Natural killer cell (primary cell): ENCODE results near the gene NLRP10. TPM values are rescaled to one million over a fixed set of nuclear protein-coding genes. Genes with fewer than 3 reads are reported as not detected.

Experiments
- ATAC-seq, 3 donors: fragments of 150-1000 bp in 2 of 3; fragments of 200-7000 bp in 1 of 3; cut with Tn5 transposase; 1 replicate in 1 of 3; 2 replicates in 2 of 3; pipeline ENCODE4 v1.10.0; 2021; ENCODE audit warnings: mild to moderate bottlenecking in 2 of 3, moderate library complexity in 2 of 3
- DNase-seq, 2 donors: peaks; one replicate each; pipeline versions ENCODE4 v3.0.0 to v3.0.0-alpha.2; 2013 to 2021; ENCODE audit warnings: mixed read lengths in 1 of 2
- H3K27ac ChIP-seq: one replicate; pipeline ENCODE4 v1.5.1; 2013; ENCODE audit warnings: mild to moderate bottlenecking, low read length
- H3K27me3 ChIP-seq: one replicate; pipeline ENCODE4 v1.6.1; 2013; ENCODE audit warnings: low read length; ENCODE audit not compliant: control insufficient read depth, insufficient read depth
- H3K36me3 ChIP-seq: one replicate; pipeline ENCODE4 v1.6.1; 2013; ENCODE audit warnings: low read length; ENCODE audit not compliant: control insufficient read depth, insufficient read depth
- H3K4me1 ChIP-seq: one replicate; pipeline ENCODE4 v1.6.1; 2013; ENCODE audit warnings: low read length; ENCODE audit not compliant: control insufficient read depth, insufficient read depth
- H3K4me3 ChIP-seq: one replicate; pipeline ENCODE4 v1.5.1; 2013; ENCODE audit warnings: low read length
- H3K9me3 ChIP-seq: one replicate; pipeline ENCODE4 v1.6.1; 2013; ENCODE audit warnings: low read length; ENCODE audit not compliant: control insufficient read depth, insufficient read depth
- H3K27ac Mint-ChIP-seq, 2 donors: one replicate each; pipeline ENCODE4 v1.8.0; 2022; ENCODE audit warnings: mild to moderate bottlenecking in 2 of 2, mixed read lengths in 2 of 2, moderate library complexity in 1 of 2
- H3K27me3 Mint-ChIP-seq, 2 donors: one replicate each; pipeline ENCODE4 v1.8.0; 2022; ENCODE audit warnings: low read depth in 2 of 2, mixed read lengths in 2 of 2
- H3K36me3 Mint-ChIP-seq: one replicate; pipeline ENCODE4 v1.8.0; 2022; ENCODE audit warnings: mixed read lengths
- H3K4me1 Mint-ChIP-seq, 2 donors: one replicate each; pipeline ENCODE4 v1.8.0; 2022; ENCODE audit warnings: mixed read lengths in 2 of 2
- H3K4me3 Mint-ChIP-seq: one replicate; pipeline ENCODE4 v1.8.0; 2022; ENCODE audit warnings: mild to moderate bottlenecking, moderate library complexity, mixed read lengths
- H3K9me3 Mint-ChIP-seq, 2 donors: one replicate each; pipeline ENCODE4 v1.8.0; 2022; ENCODE audit warnings: mixed read lengths in 2 of 2
- CTCF ChIP-seq: fragments of 200-600 bp; IDR thresholded peaks from one replicate; pipeline ENCODE4 v1.8.0; 2022; ENCODE audit warnings: antibody characterized with exemption
- WGBS: methylation state at CpG from one replicate; pipeline ENCODE4 v1.1.7; 2013; ENCODE audit warnings: missing lambda C conversion rate; ENCODE audit not compliant: insufficient coverage; 5-methylcytosine and 5-hydroxymethylcytosine counted together
- intact Hi-C: fragments of 100-400 bp; cut with micrococcal nuclease; formaldehyde crosslinking; loops from one replicate; pipeline ENCODE4 v1.14.2; 2022
- total RNA-seq, 4 donors: library from RNA; stranded (reverse); fragments of 120-200 nt in 1 of 4; gene quantifications; one replicate each; pipeline versions ENCODE4 v1.2.3 to v1.2.4, GENCODE V29; 2013 to 2022

NLRP10 gene
- total RNA-seq, 3 donors from 2014 or later (not counting 1 experiment from before 2014, with no cell fraction given) = not detected

- Histone ChIP-seq H3K36me3 (no peaks in the 10 kb centered on the region), H3K9me3 (no peaks in the 10 kb centered on the region), H3K27me3 (no peaks in the 10 kb centered on the region), H3K4me3 (peak within 1 kb of the TSS; percentile 64), H3K4me1 (peaks cover 13% of the 10 kb centered on the region), H3K27ac (peak within 1 kb of the TSS; percentile 59)
- TF ChIP-seq CTCF = peak; percentile 61
- Mint-ChIP-seq H3K27ac (peak within 1 kb of the TSS; percentile 92 to 95), H3K36me3 (no peaks in the 10 kb centered on the region), H3K4me1 (peaks cover 47 to 54% of the 10 kb centered on the region in 2 donors), H3K27me3 (peaks cover 0 to 6% of the 10 kb centered on the region in 2 donors), H3K9me3 (no peaks in the 10 kb centered on the region), H3K4me3 (peak within 1 kb of the TSS; percentile 94)
- peak; percentile 95 to 99 (median 97) for ATAC-seq
- intact Hi-C loops = loop anchor here (2.0 to 10.0 kb wide), 2 partner anchors 94 to 472 kb away; partner anchors contain the start of gene PPFIBP2
- peak; percentile 73 to 98 for DNase-seq
- WGBS = under 1% methylated on average over 47 of the region's 47 CpGs
Measured at GRCh38 chr11:7986768-7987559, 21.7 kb upstream of the NLRP10 start, which contains the start of gene EIF3F. Gene EIF3F (plus strand): TSS chr11:7987337. CDS start chr11:7987353, 16 bp downstream.

GRCh38 chr11:7983832-7984590 lies 18.8 kb upstream of the NLRP10 start:
- H3K9me3 ChIP-seq = no peaks in the 10 kb centered on the region
- Mint-ChIP-seq H3K36me3 (no peaks in the 10 kb centered on the region), H3K9me3 (no peaks in the 10 kb centered on the region), H3K27me3 (peaks cover 0 to 6% of the 10 kb centered on the region in 2 donors), H3K27ac (no peak overlapping the region), H3K4me3 (no peak overlapping the region), H3K4me1 (peaks cover 30 to 31% of the 10 kb centered on the region in 2 donors)
- ATAC-seq (no peak), DNase-seq (no peak)
- intact Hi-C loops = loop anchor here (10.0 kb wide), 1 partner anchor 469 kb away; the partner anchor contains the start of gene PPFIBP2
- TF ChIP-seq CTCF = no peak
- H3K4me1 ChIP-seq = peaks cover 13% of the 10 kb centered on the region
- WGBS = 81% methylated on average over 7 of the region's 7 CpGs
- H3K4me3 ChIP-seq = no peak overlapping the region
- no peaks in the 10 kb centered on the region for H3K27me3 ChIP-seq
- H3K27ac ChIP-seq = no peak overlapping the region
- no peaks in the 10 kb centered on the region for H3K36me3 ChIP-seq

GRCh38 chr11:7982582-7983119 lies 17.4 kb upstream of the NLRP10 start:
- no peak overlapping the region for H3K27ac Mint-ChIP-seq
- 100% methylated on average over 1 of the region's 1 CpG for WGBS
- H3K4me1 ChIP-seq = peaks cover 6% of the 10 kb centered on the region
- peaks cover 17 to 18% of the 10 kb centered on the region in 2 donors for H3K4me1 Mint-ChIP-seq
- H3K27me3 Mint-ChIP-seq = peaks cover 0 to 6% of the 10 kb centered on the region in 2 donors
- H3K4me3 ChIP-seq = no peak overlapping the region
- H3K9me3 Mint-ChIP-seq = no peaks in the 10 kb centered on the region
- DNase-seq (no peak), ATAC-seq (no peak)
- no peaks in the 10 kb centered on the region for H3K36me3 ChIP-seq
- no peak overlapping the region for H3K27ac ChIP-seq
- H3K9me3 ChIP-seq = no peaks in the 10 kb centered on the region
- no peak overlapping the region for H3K4me3 Mint-ChIP-seq
- no peak for TF ChIP-seq CTCF
- H3K27me3 ChIP-seq = no peaks in the 10 kb centered on the region
- H3K36me3 Mint-ChIP-seq = no peaks in the 10 kb centered on the region
- intact Hi-C loops = loop anchor here (10.0 kb wide), 1 partner anchor 468 kb away; the partner anchor contains the start of gene PPFIBP2
